ENCODE measurements around the gene GJD3.

- peak; percentile 14 to 21 for TF ChIP-seq POLR2A (IDR thresholded peaks at IDR 0.05)
- peak in 2 of 6 experiments; percentile 8 to 9 for TF ChIP-seq CTCF (IDR thresholded peaks at IDR 0.05)
Measured at GRCh38 chr17:40316571-40317344, 47.8 kb downstream of the GJD3 start.
